Right ventricle myocardium inferior (tissue), 1 donor: ENCODE data around the gene ZNF346. TPM values are rescaled to one million over a fixed set of nuclear protein-coding genes. Genes with fewer than 3 reads are reported as not detected.

Source experiments
- total RNA-seq: library from RNA; stranded (reverse); fragmentation: NEBNext Ultra II Directional; extraction: Animal tissue kit (Norgen Biotek cat#: 25700); gene quantifications from one replicate; pipeline ENCODE4 v1.2.1, GENCODE V29; 2021
- donor health status: DM: no; HTN: yes; CAD: no; lungs with severe emphysema.

Gene ZNF346
- total RNA-seq, 1 donor from 2014 or later: 6.2 TPM

Other genes starting within 250 kb of the ZNF346 start
- 0.08 TPM for gene UNC5A, start 212.1 kb upstream of the ZNF346 start, total RNA-seq
- 6.4 TPM for gene HK3, start 123.3 kb upstream of the ZNF346 start, total RNA-seq
- gene UIMC1, start 15.9 kb upstream of the ZNF346 start, total RNA-seq: 34.3 TPM
- gene FGFR4, start 64.2 kb downstream of the ZNF346 start, total RNA-seq: 4.3 TPM
- gene NSD1, start 111.1 kb downstream of the ZNF346 start, total RNA-seq: 36.1 TPM